GM21423 (cell line): ENCODE data around the gene ADGRV1.
"Not testable (repeated sequence)": the region's sequence is repeated elsewhere in the genome, so short reads cannot be mapped to it uniquely, and the experiment has no call there.

Experiments
- ATAC-seq: cut with Tn5 transposase; IDR thresholded peaks from one replicate; pipeline ENCODE4 v1.9.1; 2021; ENCODE audit warnings: mild to moderate bottlenecking, moderate library complexity; ENCODE audit not compliant: unreplicated experiment

The ADGRV1 gene

DNA sequence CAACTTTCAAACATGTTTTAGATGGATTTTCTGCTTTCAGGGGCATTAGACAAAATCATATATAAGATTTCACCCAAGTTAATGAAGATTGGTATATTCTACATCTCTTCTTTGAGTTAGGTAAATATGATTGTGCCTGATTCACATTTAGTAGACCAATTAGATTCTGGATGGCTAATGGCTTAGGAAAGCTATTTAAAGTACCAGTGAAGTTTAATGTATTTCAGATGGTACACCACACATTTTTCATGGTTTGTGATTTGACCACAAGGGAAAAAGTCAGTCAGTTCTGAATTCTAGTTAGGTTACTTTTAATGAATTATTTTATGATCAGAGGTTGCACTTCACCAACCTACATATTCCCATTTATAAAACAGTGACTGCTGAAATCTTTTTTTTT is 409.7 kb downstream of the ADGRV1 start:
- ATAC-seq, result no peak

DNA sequence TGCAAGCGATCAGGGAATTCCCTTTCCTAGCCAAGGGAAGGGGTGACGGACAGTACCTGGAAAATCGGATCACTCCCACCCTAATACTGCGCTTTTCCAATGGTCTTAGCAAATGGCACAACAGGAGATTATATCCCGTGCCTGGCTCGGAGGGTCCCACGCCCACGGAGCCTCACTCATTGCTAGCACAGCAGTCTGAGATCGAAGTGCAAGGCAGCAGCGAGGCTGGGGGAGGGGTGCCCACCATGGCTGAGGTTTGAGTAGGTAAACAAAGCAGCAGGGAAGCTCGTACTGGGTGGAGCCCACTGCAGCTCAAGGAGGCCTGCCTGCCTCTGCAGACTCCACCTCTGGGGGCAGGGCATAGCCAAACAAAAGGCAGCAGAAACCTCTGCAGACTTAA is 411.3 kb downstream of the ADGRV1 start:
- not testable (repeated sequence) for ATAC-seq

- ATAC-seq, result no peak
Measured at GRCh38 chr5:90981177-90981576, 422.6 kb downstream of the ADGRV1 start.

- no peak for ATAC-seq
Measured at GRCh38 chr5:90981821-90982220, 423.2 kb downstream of the ADGRV1 start.

DNA sequence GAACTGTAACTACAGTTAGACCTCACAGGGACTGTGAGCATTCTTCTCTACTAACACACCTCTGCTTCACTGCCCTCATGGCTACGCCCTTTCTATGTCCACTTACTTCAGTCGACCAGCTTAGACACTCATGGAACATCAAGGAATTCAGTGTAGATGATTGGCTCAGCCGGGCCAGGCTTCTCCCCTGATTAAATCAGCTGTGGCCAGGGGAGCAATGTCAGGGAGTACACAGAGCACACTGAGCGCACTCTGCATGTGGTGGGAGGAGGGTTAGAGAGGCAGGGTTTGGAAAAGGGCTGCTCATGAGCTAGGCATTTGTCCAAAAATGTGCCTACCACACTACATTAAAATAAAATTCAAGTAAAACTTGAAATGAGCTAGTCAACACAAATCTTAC is 424.0 kb downstream of the ADGRV1 start:
- ATAC-seq, result no peak

GRCh38 chr5:90983148-90983547 is 424.6 kb downstream of the ADGRV1 start:
- ATAC-seq, result no peak

DNA sequence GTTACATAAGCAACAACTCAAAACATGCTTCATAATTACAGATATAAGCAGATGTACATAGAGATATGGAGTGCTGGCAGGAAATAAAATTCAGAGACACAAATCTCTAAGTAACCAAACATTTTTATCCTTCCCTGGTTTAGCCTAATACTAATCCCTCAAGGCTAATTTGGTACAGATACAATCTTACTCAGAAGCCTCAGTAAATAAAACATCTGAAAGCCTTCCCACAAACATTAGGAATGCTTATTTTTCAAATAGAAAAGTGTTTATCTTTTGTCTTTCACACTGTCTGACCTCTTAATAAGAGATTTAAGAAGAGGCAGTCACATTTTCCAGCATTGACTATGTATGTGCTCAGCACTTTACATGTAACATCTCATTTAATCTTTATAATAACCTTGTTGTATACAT is 425.1 kb downstream of the ADGRV1 start:
- ATAC-seq, result no peak

- ATAC-seq, result no peak
Measured at GRCh38 chr5:90985341-90985740, 426.7 kb downstream of the ADGRV1 start.

- ATAC-seq, result no peak
Measured at GRCh38 chr5:90987726-90988125, 429.1 kb downstream of the ADGRV1 start.

GRCh38 chr5:90991201-90991600 is 432.6 kb downstream of the ADGRV1 start:
- ATAC-seq, result no peak

GRCh38 chr5:90994796-90995195 is 436.2 kb downstream of the ADGRV1 start:
- no peak for ATAC-seq

DNA sequence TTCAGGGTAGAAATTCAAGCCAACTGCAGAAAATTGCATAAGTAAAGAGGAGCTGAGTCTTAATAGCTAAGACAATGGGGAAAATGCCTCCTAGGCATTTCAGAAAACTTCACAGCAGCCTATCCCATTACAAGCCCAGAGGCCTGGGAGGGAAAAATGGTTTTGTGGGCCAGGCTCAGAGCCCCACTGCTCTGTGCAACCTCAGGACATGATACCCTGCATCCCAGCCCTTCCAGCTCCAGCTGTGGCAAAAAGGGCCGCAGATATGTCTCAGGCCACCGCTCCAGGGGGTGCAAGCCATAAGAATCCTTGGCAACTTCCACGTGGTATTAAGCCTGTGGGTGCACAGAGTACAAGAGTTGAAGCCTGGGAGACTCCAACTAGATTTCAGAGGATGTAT is 437.5 kb downstream of the ADGRV1 start:
- ATAC-seq, result no peak

GRCh38 chr5:90997082-90997481 is 438.5 kb downstream of the ADGRV1 start:
- ATAC-seq, result no peak

- ATAC-seq, result no peak
Measured at GRCh38 chr5:91000743-91001142, 442.1 kb downstream of the ADGRV1 start.

DNA sequence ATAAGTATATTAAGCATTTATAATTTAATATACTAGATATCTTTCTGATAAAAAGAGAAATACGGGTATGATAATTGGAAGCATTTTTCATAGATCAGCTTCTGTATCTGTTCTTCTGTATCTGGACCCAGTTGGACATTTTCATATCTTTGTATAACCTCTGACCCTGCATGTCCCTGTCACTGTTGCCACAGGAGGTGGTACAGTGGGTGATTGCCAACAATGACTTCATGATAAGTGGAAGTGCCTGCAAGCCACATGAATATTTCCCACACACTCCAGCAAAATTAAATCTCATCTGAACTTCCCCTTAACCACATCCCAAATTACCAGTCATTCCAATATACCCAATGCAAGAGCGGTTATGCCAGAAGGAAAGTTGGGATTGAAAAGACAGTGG is 448.1 kb downstream of the ADGRV1 start:
- ATAC-seq, result no peak

- ATAC-seq, result no peak
Measured at GRCh38 chr5:91007251-91007650, 448.7 kb downstream of the ADGRV1 start.

DNA sequence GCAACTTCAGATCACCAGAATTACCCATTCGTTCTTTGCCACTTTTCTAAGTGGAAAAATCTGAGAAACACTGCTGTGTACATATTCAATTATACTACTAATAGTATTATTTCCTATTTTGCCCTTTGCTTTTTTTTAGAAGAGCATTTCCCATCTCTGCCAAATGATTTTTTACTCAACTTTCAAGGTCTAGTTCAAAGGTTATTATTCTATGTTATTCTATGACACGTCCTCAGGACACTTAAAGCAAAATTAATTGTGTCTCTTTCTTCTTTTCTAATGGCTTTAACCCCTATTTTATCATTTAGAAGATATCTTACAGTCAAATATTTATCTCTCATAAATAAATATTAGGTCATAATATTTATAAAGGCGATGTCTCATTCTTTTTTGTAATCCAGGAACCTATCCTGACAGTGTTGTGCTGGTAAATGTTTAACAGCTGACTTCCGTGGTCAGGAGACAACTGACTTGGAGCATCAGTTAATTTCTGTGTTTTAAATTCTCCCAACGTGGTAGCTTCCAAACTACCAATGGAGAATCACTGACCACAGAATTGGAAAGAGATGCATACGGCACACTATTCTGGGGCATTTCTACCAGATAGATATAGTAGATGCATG is 449.3 kb downstream of the ADGRV1 start:
- ATAC-seq, result no peak

- ATAC-seq, result no peak
Measured at GRCh38 chr5:91010090-91010489, 451.5 kb downstream of the ADGRV1 start.

DNA sequence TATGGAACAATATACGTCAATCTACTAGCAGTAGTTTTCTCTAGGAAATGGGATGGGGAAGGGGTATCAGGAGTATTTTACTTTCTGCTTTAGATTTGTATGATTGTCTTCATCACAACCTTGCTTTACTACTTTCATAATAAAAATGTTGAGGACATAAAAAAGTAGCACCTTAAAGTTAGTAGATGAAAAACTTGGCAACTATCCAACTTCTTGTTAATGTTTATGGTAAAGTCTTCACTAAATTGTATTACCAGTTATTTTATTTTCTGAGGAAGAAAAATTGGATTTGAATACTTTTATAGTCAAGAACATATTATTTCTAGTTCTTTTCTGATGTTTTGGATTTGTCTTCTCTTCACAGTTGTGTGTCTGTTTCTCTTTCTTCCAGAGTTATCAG is 452.4 kb downstream of the ADGRV1 start:
- no peak for ATAC-seq

- not testable (repeated sequence) for ATAC-seq
Measured at GRCh38 chr5:91012867-91013266, 454.3 kb downstream of the ADGRV1 start.

- ATAC-seq, result no peak
Measured at GRCh38 chr5:91016322-91016721, 457.7 kb downstream of the ADGRV1 start.

GRCh38 chr5:91016954-91017700 is 458.5 kb downstream of the ADGRV1 start:
- no peak for ATAC-seq

DNA sequence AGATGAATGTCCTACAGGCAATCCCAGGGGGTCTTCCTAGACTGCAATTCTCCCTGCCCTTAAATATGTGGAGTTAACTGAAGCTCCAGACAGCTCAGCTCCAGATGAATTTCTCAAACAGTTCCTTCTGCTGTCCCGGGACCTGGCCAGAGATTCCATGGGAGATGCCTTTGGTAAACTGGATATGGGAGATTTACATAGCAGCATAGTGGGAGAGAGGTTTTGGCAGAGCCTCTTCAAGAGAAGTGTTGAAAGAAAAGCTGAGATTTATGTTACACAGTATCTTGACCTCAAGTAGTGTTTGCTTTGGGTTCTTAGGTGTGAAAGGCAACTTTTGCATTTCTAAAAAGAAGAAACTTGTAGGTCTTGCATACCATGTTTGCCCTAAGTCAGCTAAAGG is 459.6 kb downstream of the ADGRV1 start:
- no peak for ATAC-seq
